Activated CD4-positive, alpha-beta T cell treated with anti-CD3 and anti-CD28 coated beads for 24 hours (primary cell): ENCODE data around the gene DNAJC5.
"Not testable (repeated sequence)": the region's sequence is repeated elsewhere in the genome, so short reads cannot be mapped to it uniquely, and the experiment has no call there.

Source experiments
- DNase-seq, 2 donors: peaks; one replicate each; pipeline ENCODE4 v3.0.0-alpha.2; 2020; ENCODE audit warnings: low read depth in 2 of 2

The DNAJC5 gene

DNA sequence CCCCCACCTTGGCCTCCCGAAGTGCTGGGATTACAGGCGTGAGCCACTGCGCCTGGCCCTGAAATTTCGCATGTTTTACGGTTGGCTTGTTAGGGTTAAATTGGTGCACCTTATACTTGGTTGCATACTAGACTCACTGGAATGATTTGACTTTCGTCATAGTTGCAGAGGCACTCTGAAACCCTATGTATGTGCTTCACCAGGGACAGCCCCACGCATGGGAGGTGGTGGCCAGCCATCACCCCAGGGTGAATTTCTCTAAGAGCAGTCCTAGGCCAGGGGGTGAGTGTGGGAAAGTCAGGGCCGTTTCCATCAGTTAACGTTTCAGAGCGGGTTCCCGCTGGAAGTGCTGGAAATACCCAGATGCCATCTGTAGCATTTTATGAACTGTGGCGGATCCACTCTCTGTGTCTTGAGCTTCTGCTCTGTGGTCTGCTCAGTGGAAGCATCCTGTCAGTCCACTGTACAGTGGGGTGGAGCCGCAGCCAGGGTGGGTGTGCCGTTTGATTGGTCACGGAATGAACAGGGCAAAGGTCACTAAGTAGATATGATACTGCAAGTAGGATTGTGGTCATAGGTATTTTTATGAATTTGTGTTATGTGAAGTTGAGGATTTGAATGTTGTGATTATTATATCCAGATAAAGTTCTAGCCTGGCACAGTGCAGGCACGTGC lies 13.2 kb downstream of the DNAJC5 start:
- DNase-seq: no peak

DNA sequence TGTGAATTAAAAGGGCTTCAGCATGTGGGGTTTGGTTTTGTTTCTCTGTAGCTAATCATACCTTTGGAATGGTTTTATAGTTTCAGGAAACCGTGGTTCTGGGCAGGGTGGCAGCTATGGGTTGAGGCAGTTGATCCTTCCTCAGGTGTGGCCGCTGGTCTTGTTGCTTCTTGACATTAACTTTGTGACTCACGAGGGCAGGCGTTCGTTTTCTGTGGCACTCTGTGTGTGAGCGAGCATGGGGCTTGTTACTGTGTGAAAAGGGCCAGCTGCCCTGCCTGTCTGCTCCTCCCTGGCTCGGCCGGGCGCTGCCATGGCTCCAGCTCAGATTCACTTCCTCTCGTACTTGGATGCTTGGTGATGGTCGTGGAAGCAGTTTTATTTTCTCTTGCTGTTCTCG lies 16.2 kb downstream of the DNAJC5 start:
- no peak for DNase-seq

DNA sequence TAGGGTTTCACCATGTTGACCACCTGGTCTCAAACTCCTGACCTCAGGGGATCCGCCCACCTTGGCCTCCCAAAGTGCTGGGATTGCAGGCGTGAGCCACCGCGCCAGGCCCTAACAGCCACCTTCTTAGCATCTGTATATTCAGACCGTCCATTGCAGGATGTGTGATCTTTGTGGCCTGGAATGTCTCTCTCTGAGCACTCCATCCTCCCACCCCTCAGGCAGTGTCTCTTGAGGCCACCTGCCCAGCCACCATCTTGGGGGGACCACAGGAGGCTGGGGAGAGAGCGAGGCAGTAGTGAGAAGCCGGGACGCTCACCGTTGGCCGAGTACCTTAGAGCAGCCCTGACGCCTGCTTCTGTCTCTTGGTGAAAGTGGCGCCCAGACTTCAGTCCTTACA lies 18.8 kb downstream of the DNAJC5 start:
- DNase-seq: no peak

DNA sequence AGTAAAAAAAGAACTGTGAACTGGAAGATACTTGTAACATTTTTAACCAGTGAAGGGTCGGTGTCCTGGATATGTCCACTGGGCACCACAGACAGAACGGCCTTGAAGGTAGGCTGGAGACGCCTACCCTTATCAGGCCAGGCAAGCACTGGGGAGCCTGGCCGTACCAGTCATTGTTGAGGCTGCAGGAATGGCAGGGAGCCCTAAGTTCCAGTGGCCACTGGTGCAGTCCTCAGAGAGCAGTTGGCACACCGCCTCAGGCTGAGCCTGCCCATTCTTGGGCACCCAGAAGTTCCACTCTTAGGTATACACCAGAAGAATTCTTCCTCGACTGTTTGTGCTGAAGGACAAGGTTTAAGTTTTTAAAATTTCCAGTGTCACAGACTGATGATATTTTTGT lies 20.5 kb downstream of the DNAJC5 start:
- DNase-seq: no peak

DNA sequence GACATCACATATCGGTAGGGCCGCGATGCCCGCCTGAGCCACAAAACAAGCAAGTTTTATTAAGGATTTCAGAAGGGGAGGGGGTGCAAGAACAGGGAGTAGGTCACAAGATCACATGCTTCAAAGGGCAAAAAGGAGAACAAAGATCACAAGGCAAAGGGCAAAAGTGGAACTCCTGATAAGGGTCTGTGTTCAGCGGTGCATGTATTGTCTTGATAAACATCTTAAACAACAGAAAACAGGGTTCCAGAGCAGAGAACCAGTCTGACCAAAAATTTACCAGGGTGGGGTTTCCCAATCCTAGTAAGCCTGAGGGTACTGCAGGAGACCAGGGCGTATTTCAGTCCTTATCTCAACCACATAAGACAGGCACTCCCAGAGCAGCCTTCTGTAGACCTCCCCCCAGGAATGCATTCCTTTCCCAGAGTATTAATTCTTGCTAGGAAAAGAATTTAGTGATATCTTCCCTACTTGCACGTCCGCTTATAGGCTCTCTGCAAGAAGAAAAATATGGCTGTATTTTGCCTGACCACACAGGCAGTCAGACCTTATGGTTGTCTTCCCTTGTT lies 21.5 kb downstream of the DNAJC5 start:
- DNase-seq: not testable (repeated sequence)

DNA sequence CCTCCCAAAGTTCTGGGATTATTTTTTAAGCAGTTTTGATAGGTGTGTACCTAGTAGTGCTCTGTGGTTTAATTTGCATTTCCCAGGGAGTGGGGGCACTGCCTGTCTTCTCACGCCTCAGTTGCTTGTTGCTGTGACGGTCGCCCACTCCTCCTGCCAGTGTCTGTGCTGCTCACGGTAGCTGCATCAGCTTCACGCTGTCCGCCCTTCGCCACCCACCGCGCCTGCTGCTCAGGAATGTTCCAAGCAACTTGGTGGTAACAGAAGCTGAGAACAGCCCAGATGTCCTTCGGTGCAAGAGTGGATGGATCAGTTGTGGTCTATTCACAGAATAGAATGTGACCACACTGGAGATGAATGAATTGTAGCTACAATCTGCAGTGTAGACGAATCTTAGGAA lies 22.9 kb downstream of the DNAJC5 start:
- no peak for DNase-seq

DNA sequence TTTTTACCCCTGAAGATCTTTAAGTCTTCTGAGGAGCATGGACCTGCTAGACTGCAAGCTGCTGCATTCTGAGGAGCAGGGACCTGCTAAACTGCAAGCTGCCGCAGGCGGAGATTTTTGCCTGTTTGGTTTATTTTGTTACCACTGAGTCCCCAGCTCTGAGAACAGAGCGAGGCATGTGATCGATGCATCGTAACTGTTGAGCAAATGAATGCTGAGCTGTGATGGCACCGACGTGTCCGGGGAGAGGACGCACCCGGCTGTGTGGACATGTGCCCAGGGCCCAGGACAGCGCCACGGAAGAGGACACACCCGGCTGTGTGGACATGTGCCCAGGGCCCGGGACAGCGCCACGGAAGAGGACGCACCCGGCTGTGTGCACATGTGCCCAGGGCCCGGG lies 24.2 kb downstream of the DNAJC5 start:
- DNase-seq: no peak

DNA sequence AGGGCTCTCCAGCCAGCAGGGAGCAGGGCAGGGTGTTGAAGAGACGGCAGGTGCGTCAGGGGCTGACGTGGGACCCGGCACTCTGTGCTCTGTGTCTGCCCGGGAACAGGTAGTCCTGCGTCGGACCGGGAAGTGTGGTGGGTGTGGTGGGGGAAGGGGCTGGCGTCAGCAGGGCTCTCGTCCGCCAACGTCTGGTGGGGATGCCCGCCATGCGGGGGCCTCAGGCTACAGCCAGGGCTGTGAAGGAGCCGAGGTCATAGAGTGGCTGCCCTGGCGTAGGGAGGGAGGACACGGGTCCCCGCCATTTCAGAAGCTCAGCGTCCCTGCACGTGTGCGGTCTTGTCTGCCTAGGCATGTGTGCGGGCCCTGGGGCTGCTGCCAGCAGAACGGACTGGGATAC lies 25.3 kb downstream of the DNAJC5 start:
- no peak for DNase-seq

DNA sequence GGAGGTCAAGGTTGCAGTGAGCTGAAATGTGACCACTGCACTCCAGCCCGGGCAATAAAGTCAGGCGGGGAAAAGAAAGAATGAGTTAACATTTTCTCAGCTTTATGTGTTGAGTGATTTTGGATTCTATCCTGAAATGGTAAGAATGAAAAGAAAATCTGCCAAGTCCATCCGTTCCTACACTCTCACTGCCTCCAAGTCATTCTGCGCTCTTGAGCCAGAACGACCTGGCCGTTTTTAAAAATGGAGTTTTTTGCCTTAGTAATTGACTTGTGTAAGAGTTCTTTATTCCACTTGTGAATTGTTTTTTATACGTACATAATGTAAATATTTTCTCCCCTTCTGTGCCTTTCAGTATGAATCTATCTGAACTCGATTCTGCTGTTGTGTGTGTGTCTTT lies 28.7 kb downstream of the DNAJC5 start:
- DNase-seq: no peak

DNA sequence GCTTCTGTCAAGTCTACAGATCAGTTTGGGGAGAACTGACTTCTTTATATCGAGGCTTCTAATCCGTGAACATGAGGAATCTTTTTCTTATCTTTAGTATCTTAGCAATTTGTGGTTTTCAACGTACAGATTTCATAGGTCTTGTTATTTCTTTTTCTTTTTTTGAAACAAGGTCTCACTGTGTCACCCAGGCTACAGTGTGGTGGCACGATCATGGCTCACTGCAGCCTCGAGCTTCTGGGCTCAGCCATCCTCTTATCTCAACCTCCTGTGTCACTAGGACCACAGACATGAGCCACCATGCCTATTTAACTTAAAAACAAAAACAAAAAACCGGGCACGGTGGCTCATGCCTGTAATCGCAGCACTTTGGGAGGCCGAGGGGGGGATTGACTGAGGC lies 29.3 kb downstream of the DNAJC5 start:
- no peak for DNase-seq

DNA sequence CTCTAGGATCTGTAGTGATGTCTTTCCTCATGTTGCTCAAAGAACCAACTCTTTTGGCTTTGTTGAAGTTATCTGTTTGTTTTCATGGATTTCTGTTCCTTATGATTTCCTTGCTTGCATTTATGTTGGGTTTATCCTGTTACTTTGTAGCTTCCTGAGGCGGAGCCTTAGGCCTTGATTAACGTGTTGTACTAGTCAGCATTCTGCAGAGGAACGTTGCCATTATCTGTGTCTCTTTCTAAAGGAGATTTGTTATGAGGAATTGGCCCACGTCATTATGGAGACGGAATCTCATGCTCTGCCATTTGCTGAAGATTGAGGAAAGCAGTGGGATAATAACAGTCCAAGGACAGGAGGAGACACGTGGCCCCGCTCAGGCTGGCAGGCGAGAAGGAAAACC lies 31.4 kb downstream of the DNAJC5 start:
- DNase-seq: no peak

DNA sequence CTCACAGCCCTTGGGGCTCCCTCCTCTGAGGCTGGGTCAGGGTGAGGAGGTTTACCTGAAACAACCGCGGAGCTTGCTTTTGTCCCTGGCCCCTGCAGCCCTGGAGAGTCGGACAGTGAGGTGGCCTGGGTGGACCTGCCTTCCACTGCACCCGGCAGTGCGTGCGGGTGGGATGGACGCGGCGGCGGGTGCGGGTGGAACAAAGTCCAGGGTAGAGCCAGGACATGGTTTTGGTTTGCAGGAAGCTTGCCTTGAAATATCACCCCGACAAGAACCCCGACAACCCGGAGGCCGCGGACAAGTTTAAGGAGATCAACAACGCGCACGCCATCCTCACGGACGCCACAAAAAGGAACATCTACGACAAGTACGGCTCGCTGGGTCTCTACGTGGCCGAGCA lies 34.1 kb downstream of the DNAJC5 start:
- DNase-seq: no peak

DNA sequence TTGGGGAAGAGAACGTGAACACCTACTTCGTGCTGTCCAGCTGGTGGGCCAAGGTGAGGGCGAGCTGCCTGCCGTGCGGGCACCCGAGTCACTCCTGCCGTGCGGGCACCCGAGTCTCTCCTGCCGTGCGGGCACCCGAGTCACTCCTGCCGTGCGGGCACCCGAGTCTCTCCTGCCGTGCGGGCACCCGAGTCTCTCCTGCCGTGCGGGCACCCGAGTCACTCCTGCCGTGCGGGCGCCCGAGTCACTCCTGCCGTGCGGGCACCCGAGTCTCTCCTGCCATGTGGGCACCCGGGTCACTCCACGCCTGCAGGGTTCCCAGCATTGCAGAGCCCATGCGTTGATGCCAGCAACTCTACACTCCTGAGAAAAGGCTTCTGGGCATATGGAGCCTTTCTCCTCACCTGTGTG lies 34.6 kb downstream of the DNAJC5 start:
- not testable (repeated sequence) for DNase-seq

DNA sequence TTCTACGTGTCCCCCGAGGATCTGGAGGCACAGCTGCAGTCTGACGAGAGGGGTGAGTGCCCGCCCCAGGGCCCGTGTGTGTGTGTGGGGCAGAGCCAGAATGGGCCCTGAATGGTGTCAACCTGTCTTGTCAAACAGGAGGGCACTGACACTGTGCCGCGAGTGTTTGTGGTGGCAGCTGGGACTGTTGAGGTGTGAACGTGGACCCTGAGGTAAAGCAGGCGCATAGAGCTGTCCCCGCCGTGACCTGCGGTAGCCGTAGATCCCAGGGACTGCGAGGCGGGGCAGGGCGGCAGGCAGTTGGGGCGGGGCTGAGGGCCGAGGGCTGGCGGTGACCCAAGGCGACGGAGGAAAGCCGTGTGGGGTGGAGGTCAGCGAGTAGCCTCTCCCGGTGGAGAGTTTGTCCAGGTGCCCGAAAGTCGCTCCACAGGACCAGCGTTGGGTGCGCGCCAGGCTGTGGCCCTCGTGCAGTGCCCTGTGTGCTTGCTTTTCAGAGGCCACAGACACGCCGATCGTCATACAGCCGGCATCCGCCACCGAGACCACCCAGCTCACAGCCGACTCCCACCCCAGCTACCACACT lies 36.1 kb downstream of the DNAJC5 start:
- no peak for DNase-seq

DNA sequence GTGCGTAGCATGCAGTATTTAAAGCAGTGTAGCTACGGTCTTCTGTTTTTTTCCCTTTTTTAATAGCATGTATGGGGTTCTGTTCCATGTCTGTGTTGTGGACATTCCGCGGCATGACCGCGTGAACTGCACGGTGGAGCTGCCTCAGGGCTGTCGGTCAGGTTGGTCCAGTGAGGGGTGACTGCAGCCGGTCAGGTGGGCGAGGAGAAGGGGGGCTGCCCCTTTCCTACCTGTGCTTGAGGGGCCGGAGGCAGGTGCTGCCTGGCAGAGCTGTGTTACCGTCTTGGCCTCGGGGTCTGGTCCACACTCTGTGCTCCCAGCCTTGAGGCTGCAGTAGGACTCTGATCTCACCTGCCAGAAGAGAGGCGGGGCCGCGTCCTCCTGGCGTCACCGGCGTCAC lies 36.8 kb downstream of the DNAJC5 start:
- DNase-seq: no peak

DNA sequence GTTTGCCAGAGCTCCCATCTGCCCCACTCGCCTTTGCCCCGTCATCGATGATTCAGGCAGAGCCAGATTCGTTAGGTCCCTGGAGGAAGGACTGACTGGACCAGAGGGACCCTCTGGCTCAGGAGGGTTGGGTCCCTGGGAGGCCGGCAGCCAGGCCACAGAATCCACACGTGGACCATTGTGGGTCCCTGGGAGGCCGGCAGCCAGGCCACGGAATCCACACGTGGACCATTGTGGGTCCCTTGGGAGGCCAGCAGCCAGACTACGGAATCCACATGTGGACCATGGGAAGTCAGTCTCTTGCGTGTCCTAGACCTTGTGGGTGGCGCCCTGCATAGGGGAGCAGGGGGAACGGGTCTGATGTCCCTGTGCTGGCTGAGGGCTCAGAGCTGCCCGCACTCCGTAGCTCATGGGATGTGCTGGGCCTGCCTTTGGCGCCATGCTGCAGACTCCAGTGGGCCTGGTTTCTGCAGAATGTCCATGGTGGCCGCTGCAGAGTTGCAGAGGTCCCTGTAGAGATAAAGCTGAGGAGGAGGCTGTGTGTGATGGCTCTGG lies 37.8 kb downstream of the DNAJC5 start:
- DNase-seq: no peak

DNA sequence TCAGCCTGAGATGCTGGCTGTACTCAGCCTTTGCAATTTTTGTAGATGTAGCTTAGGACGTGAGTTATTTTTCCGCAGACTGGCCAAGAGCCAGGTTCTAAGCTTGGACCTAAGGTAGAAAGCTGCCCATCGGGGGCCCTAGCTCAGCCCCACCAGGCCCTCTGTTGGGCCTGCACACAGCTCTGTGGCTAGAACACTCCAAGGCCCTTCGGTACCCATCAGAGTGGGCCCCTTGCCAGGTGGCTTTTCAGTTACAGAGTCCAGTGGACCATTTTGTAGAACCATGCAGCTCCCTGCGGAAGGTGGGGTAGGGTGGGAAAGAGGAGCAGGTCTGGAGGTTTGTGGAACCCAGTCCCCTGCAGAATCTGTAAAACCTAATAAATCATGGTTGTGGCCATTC lies 38.7 kb downstream of the DNAJC5 start:
- DNase-seq: no peak

DNA sequence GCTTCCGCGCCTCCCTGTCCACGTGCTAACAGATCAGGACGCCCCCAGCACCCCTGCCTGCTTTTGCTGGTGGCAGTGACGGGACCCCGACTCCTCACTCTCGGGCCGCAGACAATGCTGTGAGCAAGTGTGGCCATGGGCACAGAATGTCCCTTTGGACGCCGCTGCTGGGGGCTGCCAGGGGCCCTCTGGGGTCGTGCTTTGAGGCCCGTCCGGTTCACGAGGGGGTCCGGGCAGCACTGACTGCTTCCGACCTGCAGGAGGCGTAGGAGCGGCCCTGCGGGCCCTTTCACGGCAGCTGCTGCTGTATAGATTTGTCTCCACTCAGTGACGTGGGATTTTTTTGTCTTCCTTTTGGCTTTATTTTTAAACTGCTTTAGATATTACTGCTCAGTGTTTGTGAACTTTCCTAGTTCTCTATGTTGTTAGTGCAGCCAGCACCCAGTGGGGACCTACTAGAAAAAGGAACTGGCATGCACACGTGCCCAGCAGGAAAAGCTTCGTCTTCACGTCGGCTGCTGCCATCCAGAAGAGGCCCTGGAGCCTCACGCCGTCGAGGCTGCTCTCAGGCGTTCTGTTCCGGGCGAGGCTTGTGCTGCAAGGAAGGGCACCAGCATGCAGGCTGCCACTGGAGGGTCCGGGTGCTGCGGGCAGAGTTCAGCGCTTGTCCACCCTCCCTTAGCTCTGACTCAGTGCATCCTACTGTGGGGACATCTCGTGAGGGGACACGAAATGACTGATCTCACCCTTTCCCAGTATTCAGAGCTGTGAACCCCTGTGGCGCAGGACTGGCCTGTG lies 39.5 kb downstream of the DNAJC5 start:
- no peak for DNase-seq

DNA sequence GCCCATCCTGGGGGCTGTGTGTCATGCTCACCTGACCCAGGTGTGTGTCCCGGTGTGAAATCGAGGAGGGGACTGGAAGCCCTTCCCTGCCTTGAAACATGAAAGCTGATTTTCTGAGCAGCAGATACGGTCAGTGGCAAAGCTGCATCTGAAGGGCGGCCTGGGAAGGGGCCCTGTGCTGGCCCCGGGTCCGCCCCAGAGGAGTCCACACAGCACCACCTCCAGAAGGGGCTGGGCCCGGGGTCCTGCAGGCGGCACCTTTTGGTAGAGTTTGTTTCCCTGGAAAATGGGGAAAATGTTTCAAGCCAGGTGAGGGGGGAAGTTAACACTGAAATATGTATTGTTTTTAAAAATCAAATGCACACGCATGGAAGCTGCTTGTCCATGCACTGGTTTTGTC lies 40.5 kb downstream of the DNAJC5 start:
- DNase-seq: no peak

DNA sequence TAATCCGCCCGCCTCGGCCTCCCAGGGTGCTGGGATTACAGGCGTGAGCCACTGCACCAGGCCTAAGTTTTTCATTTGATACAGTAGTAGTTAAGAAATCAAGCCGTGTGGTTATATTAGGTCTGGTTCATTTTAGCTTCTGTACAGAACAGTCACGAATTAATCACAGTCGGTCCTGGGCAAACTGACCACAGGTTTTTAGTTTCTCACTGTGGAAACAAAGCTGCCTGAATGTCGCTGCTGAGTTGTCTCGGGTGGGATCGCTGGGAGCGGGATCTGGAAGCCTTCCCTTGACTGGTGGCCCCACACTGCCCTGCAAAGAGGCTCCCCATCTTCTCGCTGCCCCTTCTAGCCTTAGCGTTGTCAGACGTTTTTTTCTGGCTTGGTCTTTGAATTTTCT lies 42.7 kb downstream of the DNAJC5 start:
- DNase-seq: no peak

DNA sequence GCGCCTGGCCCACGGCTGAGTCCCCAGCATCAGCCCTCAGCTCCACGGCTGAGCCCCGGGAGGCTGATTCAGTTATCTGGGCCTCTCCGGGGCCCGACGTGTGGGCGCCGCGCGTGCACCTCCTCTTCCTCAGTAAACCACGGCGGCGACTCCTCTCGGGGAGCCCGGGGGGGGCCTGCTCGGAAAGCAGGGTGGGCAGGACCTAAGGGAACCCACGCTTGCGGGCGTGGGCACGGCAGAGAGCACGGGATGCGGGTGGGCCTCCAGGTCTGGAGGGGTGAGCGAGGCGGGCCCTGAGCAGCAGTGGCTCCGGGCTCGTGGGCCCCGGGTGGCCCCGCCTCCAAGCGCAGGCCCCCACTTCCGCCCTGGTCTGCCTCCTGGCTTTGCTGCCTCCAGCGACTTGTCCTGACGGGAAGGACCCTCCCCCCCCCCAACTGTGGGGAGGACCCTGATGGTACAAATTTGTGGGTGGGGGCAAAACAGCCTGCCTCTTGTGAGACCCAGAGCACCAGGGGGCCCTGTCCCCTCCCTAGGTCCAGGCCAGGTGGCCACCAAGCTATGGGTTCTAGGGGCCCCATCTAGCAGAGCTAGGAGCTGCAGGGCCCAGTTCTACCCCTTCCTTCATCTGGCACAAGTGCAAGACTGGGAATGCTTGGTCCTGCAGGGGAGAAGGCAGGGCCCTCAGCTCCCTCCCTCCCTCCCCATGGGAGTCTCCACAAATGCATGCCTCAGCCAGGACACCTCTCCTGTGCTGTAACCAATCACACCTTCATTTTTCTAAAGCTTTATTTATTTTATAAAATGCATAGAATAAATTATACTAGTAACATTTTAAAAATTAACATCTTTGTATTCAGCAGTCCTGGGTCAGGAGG lies 44.4 kb downstream of the DNAJC5 start:
- DNase-seq: no peak

DNA sequence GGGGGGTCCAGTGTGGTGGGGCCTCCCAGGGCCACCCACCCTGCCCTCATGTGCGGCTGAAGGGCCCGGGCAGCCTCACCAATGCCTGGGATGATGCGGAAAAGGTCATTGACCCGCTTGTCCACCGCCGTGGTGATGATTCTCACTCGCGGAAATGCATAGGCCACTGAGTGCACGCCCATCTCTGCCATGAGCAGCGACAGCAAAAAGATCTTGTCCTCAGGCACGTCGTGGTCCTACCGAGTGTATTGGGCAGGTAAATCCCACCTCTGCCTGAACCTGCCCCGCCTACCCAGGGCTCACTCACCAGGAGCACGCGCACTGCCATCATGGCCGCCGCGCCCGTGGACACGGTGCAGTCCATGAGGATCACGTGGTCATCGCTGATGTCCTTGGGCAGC lies 45.1 kb downstream of the DNAJC5 start:
- no peak for DNase-seq
